ENCODE results near the gene ARSH. TPM values are rescaled to one million over a fixed set of nuclear protein-coding genes. Genes with fewer than 3 reads are reported as not detected.
"Not testable (repeated sequence)": the region's sequence is repeated elsewhere in the genome, so short reads cannot be mapped to it uniquely, and the experiment has no call there.

Gene ARSH
- total and polyA plus RNA-seq, 11 donors = not detected

DNA sequence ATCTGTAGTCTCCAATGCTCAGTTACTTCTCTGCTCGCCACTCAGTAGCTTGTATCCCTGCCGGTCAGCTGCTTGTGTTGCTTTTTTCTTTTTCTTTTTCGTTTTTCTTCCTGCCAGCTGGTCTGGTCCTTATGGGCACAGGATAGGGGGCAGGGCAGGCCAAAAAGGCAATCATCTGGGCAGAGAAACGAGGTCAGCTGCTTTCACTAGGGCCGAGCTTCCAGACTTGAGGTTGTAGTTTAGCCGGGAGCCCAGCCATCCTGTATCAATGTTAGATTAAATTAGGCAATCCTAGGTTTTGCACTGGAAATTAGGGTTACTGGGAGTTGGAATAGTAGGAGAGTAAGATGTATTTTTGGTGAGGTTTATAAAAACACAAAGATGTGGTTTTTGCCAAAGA, 38.3 kb downstream of the ARSH start:
- H3K36me3 ChIP-seq = no peaks in the 10 kb centered on the region
- DNase-seq = no peak
- no peaks in the 10 kb centered on the region for H3K9me3 ChIP-seq
- H3K27ac ChIP-seq = no peak overlapping the region
- no peak overlapping the region for H3K4me3 ChIP-seq
- ATAC-seq = no peak
- H3K27me3 ChIP-seq = no peaks in the 10 kb centered on the region
- no peaks in the 10 kb centered on the region for H3K4me1 ChIP-seq
- WGBS, 4 donors = 69 to 83% (median 72%) methylated on average over 6 of the region's 6 CpGs
- TF ChIP-seq, protein P1, sequence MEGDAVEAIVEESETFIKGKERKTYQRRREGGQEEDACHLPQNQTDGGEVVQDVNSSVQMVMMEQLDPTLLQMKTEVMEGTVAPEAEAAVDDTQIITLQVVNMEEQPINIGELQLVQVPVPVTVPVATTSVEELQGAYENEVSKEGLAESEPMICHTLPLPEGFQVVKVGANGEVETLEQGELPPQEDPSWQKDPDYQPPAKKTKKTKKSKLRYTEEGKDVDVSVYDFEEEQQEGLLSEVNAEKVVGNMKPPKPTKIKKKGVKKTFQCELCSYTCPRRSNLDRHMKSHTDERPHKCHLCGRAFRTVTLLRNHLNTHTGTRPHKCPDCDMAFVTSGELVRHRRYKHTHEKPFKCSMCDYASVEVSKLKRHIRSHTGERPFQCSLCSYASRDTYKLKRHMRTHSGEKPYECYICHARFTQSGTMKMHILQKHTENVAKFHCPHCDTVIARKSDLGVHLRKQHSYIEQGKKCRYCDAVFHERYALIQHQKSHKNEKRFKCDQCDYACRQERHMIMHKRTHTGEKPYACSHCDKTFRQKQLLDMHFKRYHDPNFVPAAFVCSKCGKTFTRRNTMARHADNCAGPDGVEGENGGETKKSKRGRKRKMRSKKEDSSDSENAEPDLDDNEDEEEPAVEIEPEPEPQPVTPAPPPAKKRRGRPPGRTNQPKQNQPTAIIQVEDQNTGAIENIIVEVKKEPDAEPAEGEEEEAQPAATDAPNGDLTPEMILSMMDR (IDR thresholded peaks at IDR 0.05) = no peak
- TF ChIP-seq POLR2A (IDR thresholded peaks at IDR 0.05) = no peak
- intact Hi-C loops (cut with DNase I) = no loop called here

DNA sequence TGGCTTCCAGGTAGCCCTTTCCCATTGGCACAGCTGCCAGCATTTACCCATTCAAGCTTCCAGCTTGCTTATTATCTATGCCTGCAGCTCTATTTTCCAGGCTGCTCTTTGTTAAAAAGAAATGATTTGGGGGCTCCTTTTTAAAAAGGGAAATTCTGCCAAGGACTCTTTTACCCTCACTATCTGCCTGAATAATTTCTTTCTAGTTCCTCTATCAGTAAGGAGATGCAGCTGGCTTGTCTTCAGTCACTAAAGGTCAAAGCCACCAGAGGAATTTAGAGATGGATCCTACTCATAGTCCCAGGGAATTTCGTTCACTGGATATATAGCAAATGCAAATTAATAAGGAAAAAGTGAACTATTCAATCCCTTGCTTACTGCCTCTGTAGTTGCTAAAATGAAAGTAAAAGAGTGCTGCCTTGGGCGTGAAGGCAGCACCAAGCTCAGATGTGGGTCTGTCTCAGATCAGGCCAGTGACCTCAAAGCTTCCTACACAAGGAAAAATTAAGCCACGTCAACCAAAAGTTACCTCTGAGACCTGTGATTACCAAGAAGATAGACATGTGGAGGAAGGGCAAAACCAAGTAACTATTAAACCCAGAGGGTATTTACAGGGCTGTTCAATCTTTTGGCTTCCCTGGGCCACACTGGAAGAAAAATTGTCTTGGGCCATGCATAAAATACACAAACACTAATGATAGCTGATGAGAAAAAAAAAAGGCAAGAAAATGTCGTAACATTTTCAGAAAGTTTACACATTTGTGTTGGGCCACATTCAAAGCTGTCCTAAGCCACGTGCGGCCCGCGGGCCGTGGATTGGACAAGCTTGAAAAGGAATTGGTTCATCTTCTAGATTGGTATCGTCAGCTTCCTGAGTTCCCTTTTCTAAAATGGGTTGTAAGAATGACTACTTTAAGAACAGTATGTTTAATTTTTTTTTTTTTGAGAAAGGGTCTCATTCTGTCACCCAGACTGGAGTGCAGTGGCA, 40.2 kb downstream of the ARSH start:
- intact Hi-C loops (cut with DNase I) = no loop called here
- no peak overlapping the region for H3K27ac ChIP-seq
- no peaks in the 10 kb centered on the region for H3K4me1 ChIP-seq
- no peak for ATAC-seq
- H3K27me3 ChIP-seq = no peaks in the 10 kb centered on the region
- 81 to 84% (median 83%) methylated on average over 10 of the region's 10 CpGs for WGBS, 4 donors
- no peak for TF ChIP-seq POLR2A (IDR thresholded peaks at IDR 0.05)
- TF ChIP-seq, protein P1 (IDR thresholded peaks at IDR 0.05) = no peak
- no peak for DNase-seq
- H3K36me3 ChIP-seq = no peaks in the 10 kb centered on the region
- no peak overlapping the region for H3K4me3 ChIP-seq
- H3K9me3 ChIP-seq = no peaks in the 10 kb centered on the region

DNA sequence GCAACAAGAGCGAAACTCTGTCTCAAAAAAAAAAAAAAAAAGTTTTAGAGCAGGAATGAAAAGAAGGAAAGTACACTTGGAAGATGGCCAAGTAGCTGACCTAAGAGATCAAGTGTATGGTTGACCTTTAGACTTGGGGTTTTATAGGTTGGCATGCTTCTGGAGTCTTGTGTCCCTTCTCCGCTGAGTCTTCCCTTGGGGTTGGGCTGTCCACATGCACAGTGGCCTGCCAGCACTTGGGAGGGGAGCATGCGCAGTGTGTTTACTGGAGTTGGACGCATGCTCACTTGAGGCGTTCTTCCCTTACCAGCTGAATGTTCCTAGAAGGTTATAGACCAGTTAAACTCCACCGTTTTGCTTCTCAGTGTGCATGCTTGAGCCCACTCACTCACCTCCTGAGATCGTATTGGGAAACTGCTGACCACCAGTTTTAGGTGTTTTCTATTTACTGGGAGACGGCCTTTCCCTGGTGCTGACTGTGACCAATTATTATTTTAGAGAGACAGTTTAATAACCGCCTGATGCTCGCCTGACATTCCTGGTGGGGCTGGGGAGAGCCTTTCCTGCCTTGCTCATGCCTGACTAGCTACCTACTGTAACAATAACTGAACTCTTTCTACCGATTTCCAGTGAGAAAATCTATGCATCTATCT, 44.3 kb downstream of the ARSH start:
- H3K27ac ChIP-seq; H3K27me3 ChIP-seq; H3K9me3 ChIP-seq; H3K4me1 ChIP-seq; H3K4me3 ChIP-seq; H3K36me3 ChIP-seq; DNase-seq; intact Hi-C loops (cut with DNase I); ATAC-seq: not testable (repeated sequence)
- WGBS, 4 donors = 86 to 92% (median 88%) methylated on average over 9 to 10 of the region's 11 CpGs

DNA sequence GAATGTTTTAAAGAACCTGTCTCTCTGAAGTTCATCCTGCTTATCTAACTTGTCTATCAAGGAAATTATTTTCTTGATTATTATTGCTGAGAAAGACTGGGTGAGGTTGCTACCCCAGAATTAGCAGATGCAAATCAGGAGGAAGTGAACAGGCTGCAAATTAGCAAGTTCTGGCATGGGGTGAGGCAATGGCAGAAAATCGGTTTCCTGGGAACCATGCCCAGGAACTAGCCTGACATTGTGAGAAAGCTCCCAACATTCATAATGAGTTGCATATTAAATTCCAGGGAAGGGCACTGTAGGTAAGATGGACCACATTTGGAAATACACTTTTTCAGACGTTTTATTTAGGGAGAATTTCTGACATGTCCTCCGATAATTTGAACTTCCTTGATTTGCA, 46.5 kb downstream of the ARSH start:
- WGBS, 4 donors = 63 to 74% (median 69%) methylated on average over 3 of the region's 3 CpGs
- Histone ChIP-seq H3K9me3 (no peaks in the 10 kb centered on the region), H3K27me3 (no peaks in the 10 kb centered on the region), H3K4me3 (no peak overlapping the region), H3K4me1 (no peaks in the 10 kb centered on the region), H3K27ac (no peak overlapping the region), H3K36me3 (no peaks in the 10 kb centered on the region)
- no peak for ATAC-seq
- intact Hi-C loops (cut with DNase I) = no loop called here
- TF ChIP-seq, protein P1 (IDR thresholded peaks at IDR 0.05) = no peak
- no peak for TF ChIP-seq POLR2A (IDR thresholded peaks at IDR 0.05)
- DNase-seq = no peak
